Activated CD4-positive, alpha-beta T cell treated with anti-CD3 and anti-CD28 coated beads, Interleukin-2, amount 50 U/mL, for 48 hours (primary cell): ENCODE results near the gene SLC29A2.
"Not testable (repeated sequence)": the region's sequence is repeated elsewhere in the genome, so short reads cannot be mapped to it uniquely, and the experiment has no call there.

Experiments
- DNase-seq, 2 experiments: peaks; one replicate each; pipeline ENCODE4 v3.0.0-alpha.2; 2020

Gene SLC29A2

GRCh38 chr11:66332371-66333219, 39.0 kb downstream of the SLC29A2 start:
- no peak for DNase-seq

DNA sequence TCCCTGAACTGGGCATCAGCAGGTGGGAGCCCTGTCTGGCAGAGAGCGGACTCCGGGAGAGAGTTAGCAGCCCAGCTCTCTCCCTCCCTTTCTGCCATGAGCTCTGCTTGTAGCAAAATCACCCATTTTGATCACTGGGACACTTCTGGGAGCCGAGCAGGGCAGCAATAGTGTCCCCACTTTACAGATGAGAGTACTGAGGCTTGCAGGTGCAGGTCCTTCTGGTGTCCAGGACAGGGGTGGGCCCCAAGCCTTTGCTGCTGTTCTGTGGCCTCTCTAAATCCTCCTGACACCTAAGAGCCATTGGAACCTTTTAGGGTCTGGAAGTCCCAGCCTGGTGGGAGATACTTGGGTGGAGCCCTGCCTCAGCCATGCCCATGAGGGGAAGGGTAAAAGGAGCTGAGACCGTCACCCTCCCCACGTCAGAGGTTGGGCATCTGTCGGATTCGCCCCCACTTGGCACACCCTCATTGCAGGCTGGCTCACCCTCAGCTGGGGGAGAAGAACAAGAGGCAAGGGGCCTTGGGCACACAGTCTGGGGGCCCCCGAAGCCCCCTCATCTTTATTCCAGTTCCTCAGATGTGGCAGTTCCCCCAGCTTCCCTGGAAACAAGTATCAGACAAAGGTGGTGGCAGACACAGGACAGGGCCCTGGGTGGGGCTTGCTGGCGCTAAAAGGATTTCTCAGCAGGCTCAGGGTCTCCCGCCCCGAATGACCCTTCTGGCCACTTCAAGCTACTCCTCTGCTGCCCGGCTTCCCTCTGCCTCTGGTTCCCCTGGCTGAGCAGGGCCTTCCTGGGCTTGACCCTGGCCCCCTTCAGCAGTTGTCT, 39.8 kb downstream of the SLC29A2 start:
- no peak for DNase-seq

GRCh38 chr11:66330931-66331330, 40.6 kb downstream of the SLC29A2 start:
- no peak for DNase-seq

DNA sequence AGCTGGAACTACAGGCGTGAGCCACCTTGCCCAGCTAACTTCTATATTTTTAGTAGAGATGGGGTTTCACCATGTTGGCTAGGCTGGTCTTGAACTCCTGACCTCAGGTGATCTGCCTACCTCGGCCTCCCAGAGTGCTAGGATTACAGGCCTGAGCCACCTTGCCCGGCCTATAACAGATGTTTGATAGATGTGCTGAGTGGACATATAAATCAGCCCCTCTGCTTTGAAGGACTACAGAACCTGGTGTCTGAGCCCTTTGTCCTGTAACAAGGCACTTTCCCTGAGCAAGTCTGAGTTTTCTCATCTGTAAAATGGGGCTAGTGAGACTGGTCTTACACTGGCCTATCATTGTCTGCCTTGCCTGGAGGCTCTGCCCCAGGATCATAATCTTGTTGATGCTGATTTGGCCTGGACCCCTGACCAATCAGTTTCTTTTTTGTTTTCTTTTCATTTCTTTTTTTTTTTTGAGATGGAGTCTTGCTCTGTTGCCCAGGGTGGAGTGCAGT, 42.3 kb downstream of the SLC29A2 start:
- no peak for DNase-seq

- peak; percentile 84 to 89 for DNase-seq
Measured at GRCh38 chr11:66328302-66329144, 43.0 kb downstream of the SLC29A2 start.

DNA sequence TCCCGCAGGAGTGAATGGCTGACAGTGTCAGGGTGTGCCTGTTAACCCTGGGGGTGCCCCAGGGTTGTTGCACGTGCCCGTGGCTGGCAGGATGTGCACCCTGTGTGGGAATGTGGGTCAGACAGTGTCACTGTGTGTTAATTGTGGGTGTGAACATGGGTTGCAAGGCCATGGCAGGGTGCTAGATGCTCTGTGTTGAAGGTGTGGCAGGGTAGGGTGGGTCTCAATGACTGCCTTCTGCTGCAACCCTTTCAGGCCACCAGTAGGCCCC, 43.6 kb downstream of the SLC29A2 start:
- no peak for DNase-seq

DNA sequence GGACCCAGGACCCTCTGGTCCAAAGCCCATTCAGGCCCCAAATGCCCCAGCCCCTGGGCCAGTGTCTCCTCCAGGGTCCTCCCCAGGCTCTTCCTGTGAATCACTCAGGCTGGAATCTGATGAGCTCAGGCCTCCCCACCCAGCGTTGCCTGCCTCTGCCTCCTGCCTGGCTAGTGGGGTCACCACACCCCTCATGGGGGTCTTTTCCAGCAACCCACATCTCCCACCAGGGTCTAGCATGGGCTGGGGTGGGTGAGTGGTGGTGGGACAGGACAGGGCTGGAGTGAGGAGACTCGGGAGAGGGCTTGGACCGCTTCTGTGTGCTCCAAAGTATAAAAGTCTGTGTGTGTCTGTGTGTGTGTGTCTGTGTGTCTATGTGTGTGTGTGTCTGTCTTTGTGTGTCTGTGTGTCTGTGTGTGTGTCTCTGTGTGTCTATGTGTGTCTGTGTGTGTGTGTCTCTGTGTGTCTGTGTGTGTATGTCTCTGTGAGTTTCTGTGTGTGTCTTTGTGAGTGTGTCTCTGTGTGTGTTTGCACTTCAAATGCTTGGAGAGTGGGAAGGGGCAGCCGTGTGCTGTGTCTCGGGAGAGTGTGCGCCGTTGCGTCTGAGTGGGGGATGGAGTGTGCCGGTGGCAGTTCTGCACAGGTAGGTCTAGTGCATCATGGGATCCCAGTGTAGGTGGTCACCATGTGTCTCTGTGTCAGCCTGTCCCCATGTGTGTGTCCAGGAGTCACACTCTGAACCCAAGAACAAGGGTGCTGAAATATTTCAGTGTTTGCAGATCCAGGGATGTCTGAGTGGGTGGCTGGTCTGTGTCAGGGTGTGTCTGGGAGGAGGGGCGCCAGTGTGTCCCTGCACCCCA, 44.2 kb downstream of the SLC29A2 start:
- DNase-seq = no peak

- DNase-seq = no peak
Measured at GRCh38 chr11:66326261-66327111, 45.1 kb downstream of the SLC29A2 start.

DNA sequence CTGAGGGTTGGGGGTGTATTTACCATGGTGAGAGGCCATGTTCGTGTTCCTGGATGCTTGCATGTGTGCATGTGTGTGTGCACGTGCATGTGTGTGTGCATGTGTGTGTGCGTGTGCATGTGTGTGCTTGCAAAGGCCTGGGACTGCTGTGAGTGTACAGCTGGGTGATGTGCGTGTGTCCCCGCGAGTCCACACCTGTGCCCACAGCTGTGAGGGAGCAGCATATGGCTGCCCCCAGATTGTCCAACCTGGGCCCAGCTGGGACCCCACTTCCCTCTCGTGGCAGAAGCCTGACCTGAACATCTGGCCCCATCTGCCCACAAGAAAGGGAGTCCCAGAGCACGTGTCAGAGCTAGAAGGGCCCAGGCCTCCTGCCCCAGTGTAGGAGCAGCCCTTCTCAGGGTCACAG, 46.3 kb downstream of the SLC29A2 start:
- DNase-seq = no peak

GRCh38 chr11:66324664-66325063, 46.9 kb downstream of the SLC29A2 start:
- DNase-seq = no peak

GRCh38 chr11:66323684-66324083, 47.9 kb downstream of the SLC29A2 start:
- DNase-seq = no peak

GRCh38 chr11:66322732-66323427, 48.7 kb downstream of the SLC29A2 start:
- DNase-seq = no peak

DNA sequence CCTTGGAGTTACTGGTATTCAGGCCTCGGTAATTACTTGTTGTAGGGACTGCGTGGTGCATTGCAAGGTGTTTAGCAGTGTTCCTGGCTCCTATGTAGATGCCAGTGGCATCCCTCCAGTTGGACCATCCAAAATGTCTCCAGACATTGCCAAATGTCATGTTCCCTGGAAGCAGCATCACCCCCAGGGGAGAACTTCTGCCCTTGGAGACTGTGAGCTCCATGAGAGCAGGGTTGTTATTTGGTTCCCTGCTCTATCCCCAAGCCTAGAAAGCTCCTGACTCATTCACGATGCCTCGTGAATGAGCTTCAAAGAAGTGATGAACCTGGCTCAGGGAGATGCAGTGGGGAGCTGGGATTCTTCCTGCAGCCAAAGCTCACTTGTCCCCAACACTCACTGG, 50.0 kb downstream of the SLC29A2 start:
- DNase-seq = no peak

GRCh38 chr11:66320748-66321147, 50.8 kb downstream of the SLC29A2 start:
- DNase-seq = not testable (repeated sequence)

GRCh38 chr11:66320289-66320688, 51.3 kb downstream of the SLC29A2 start:
- DNase-seq = not testable (repeated sequence)

DNA sequence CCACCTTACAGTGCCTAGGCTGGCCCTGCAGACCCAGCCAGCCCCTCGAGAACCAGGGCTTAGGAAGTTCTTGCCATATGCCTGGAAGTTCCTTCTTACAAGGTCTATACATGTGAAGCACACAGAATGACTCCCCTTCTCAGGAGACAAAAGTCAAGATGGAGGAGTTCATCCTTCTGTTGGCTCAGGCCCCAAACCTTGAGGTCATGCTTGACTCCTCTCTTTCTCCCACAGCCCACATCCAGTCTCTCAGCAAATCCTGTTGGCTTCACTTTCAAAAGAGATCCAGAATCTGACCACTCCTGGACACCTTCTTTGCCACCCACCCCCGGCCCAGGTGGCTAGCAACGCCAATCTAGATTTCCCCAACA, 53.0 kb downstream of the SLC29A2 start:
- no peak for DNase-seq

DNA sequence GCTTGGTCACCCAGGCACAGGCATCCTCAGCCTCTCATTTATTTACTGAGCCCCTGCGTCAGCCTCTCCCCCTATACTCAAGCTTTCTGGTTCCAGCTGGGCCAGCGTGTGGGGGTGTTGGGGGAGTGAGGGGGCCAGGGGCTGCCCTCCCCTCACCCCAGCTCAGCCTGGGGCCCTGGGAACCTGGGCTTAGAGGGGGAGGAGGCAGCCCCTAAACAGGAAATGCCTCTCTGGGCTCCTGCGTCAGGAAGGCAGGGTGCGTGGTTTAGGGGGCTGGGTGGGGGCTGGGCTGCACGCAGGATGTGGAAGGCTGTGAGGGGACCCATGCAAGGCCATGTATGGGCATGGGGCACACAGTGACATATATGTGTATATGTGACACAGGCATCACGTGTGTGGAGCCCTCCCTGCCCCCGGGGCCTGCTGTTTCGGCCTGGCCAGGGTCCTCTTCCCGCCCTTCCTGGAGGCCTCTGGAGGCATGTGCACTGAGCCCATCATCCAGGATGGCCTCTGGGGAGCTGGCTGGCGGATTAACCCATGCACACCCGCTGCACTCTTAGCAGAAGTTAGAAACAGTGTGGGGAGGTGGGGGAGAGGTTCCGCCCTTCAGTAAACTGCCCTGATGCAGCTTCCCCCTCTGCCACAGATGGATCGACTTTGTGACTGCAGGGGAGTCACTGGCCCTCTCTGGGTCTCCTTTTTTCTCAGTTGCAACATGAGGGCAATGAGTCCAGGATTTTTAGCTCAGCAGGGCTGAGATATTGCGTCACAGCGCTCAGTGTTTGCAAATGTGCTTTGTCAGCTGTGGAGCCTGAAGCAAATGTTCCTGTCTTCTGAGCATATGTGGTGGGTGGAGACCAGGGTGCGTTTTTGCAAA, 53.6 kb downstream of the SLC29A2 start:
- DNase-seq = no peak

GRCh38 chr11:66317322-66317722, 54.2 kb downstream of the SLC29A2 start:
- no peak for DNase-seq

DNA sequence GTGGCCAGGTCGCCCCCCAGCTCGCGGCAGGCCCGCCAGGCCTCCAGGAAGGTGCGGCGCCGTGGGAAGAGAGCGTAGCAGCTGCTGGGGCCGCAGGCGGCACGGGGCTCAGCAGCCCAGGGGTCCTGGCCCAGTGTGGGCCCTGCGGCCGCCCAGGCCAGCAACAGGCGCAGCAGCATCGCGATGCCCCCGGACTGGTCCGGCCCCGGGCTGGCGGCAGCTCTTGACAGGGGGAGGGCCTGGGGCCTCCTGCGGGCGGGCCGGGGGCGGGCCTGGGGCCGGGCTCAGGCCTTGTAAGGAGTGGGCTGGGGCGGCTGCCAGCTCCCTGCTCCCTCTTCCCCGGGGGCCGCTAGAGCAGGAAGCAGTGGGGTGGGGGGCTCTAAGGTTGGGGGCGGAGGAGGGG, 54.7 kb downstream of the SLC29A2 start, which contains the start of gene CD248:
TSS of gene CD248 (minus strand) at position 196 of the 403 bp plus-strand sequence. CDS start at position 179, 17 bp downstream.
- DNase-seq = no peak
